H1 (cell line): ENCODE data around the gene TMEM178B. TPM values are rescaled to one million over a fixed set of nuclear protein-coding genes. Genes with fewer than 3 reads are reported as not detected.

ENCODE experiments used
- CTCF ChIA-PET: fragments of 300-600 bp; sonication (Branson Sonifier 250); formaldehyde crosslinking; loops from one replicate; lab custom pipeline; 2021; ENCODE audit not compliant: partially characterized antibody; lab: Charles Lee
- POLR2A ChIA-PET: fragments of 300-600 bp; sonication (Branson Sonifier 250); formaldehyde crosslinking; loops from one replicate; lab custom pipeline; 2021; ENCODE audit warnings: inconsistent platforms; ENCODE audit not compliant: partially characterized antibody; lab: Charles Lee
- DNase-seq, 2 experiments: peaks; one replicate each; pipeline versions ENCODE4 v3.0.0 to v3.0.0-alpha.2; 2010 to 2022; ENCODE audit warnings: low spot score in 2 of 2, low read depth in 1 of 2, mixed read lengths in 1 of 2
- FAIRE-seq: peaks from 2 replicates; lab custom pipeline; 2011; peaks lifted over from hg19 to GRCh38; lab: Jason Lieb, UNC
- H2AFZ ChIP-seq: 2 replicates; pipeline ENCODE4 v1.8.1; 2012; ENCODE audit warnings: low read length, inconsistent platforms
- H2AK5ac ChIP-seq: 2 replicates; pipeline ENCODE4 v1.6.1; 2013; ENCODE audit warnings: low read depth, low read length
- H2BK120ac ChIP-seq: replicated peaks from 2 replicates; pipeline ENCODE3; 2013; ENCODE audit warnings: low read depth, low read length, inconsistent platforms
- H2BK12ac ChIP-seq: 2 replicates; pipeline ENCODE4 v1.6.1; 2013; ENCODE audit warnings: low read depth, low read length
- H2BK15ac ChIP-seq: 2 replicates; pipeline ENCODE4 v1.6.1; 2013; ENCODE audit warnings: low read length
- H2BK20ac ChIP-seq: 2 replicates; pipeline ENCODE4 v1.6.1; 2013; ENCODE audit warnings: low read length
- H2BK5ac ChIP-seq: 2 replicates; pipeline ENCODE4 v1.6.1; 2013; ENCODE audit warnings: low read depth, low read length
- H3K14ac ChIP-seq: 2 replicates; pipeline ENCODE4 v1.6.1; 2013; ENCODE audit warnings: inconsistent platforms; ENCODE audit not compliant: insufficient read length
- H3K18ac ChIP-seq: 2 replicates; pipeline ENCODE4 v1.6.1; 2013; ENCODE audit warnings: low read length; ENCODE audit errors: extremely low read depth
- H3K23ac ChIP-seq: 2 replicates; pipeline ENCODE4 v1.6.1; 2013; ENCODE audit warnings: inconsistent platforms; ENCODE audit not compliant: insufficient read length
- H3K23me2 ChIP-seq: 2 replicates; pipeline ENCODE4 v1.6.1; 2013; ENCODE audit warnings: low read depth, low read length
- H3K27ac ChIP-seq: 2 replicates; pipeline ENCODE4 v1.6.1; 2011; ENCODE audit warnings: low read depth, low read length, inconsistent platforms
- H3K27me3 ChIP-seq, 4 experiments: replicated peaks in 1 of 4; 1 replicate in 1 of 4; 2 replicates in 3 of 4; pipeline versions ENCODE4 v1.6.1 to v1.8.1; 2011 to 2013; ENCODE audit warnings: low read length in 3 of 4, mild to moderate bottlenecking in 3 of 4, inconsistent platforms in 2 of 4, mixed read lengths in 2 of 4, moderate library complexity in 1 of 4; ENCODE audit not compliant: control insufficient read depth in 3 of 4, insufficient read depth in 3 of 4; ENCODE audit errors: extremely low read depth in 1 of 4
- H3K36me3 ChIP-seq, 4 experiments: 2 replicates each; pipeline versions ENCODE4 v1.6.1 to v1.8.1; 2011 to 2013; ENCODE audit warnings: mild to moderate bottlenecking in 4 of 4, low read length in 3 of 4, moderate library complexity in 2 of 4, control low read depth in 1 of 4, inconsistent platforms in 1 of 4; ENCODE audit not compliant: insufficient read depth in 4 of 4, control insufficient read depth in 2 of 4
- H3K4ac ChIP-seq: replicated peaks from 2 replicates; pipeline ENCODE3; 2013; ENCODE audit warnings: low read length, low read depth, mixed read lengths, inconsistent platforms; ENCODE audit not compliant: insufficient read length
- H3K4me1 ChIP-seq, 4 experiments: replicated peaks in 1 of 4; 1 replicate in 1 of 4; 2 replicates in 3 of 4; pipeline versions ENCODE4 v1.6.1 to v1.8.1; 2011 to 2013; ENCODE audit warnings: low read length in 3 of 4, inconsistent platforms in 2 of 4, mixed read lengths in 1 of 4; ENCODE audit not compliant: insufficient read depth in 4 of 4, control insufficient read depth in 3 of 4
- H3K4me2 ChIP-seq, 2 experiments: 2 replicates each; pipeline versions ENCODE4 v1.6.1 to v1.8.1; 2011 to 2013; ENCODE audit warnings: low read depth in 2 of 2, low read length in 2 of 2, control low read depth in 1 of 2, inconsistent platforms in 1 of 2, mild to moderate bottlenecking in 1 of 2; ENCODE audit not compliant: insufficient read depth in 1 of 2
- H3K4me3 ChIP-seq, 4 experiments: fragments of 200-600, 300-600 bp in 1 of 4; sonication (generic), shearing (Covaris generic), sonication (Bioruptor Twin) in 1 of 4; 2 replicates each; pipeline versions ENCODE4 v1.5.1 to v1.8.1; 2011 to 2016; ENCODE audit warnings: low read length in 4 of 4, low read depth in 3 of 4, control low read depth in 2 of 4, inconsistent platforms in 2 of 4, mild to moderate bottlenecking in 2 of 4, mixed read lengths in 1 of 4, moderate library complexity in 1 of 4; ENCODE audit not compliant: insufficient read depth in 2 of 4; ENCODE audit errors: extremely low read depth in 1 of 4
- H3K56ac ChIP-seq: replicated peaks from 2 replicates; pipeline ENCODE3; 2013; ENCODE audit warnings: low read depth, mild to moderate bottlenecking, mixed read lengths, low read length, inconsistent platforms; ENCODE audit not compliant: insufficient read length
- H3K79me1 ChIP-seq: 2 replicates; pipeline ENCODE4 v1.6.1; 2013; ENCODE audit warnings: low read depth, low read length, control low read depth
- H3K79me2 ChIP-seq, 2 experiments: 2 replicates each; pipeline versions ENCODE4 v1.6.1 to v1.8.1; 2012 to 2013; ENCODE audit warnings: low read length in 2 of 2, mild to moderate bottlenecking in 2 of 2, inconsistent platforms in 1 of 2; ENCODE audit not compliant: insufficient read depth in 2 of 2, control insufficient read depth in 1 of 2
- H3K9ac ChIP-seq, 4 experiments: replicated peaks in 1 of 4; 1 replicate in 1 of 4; 2 replicates in 3 of 4; pipeline versions ENCODE4 v1.6.1 to v1.8.1; 2011 to 2013; ENCODE audit warnings: low read depth in 3 of 4, low read length in 3 of 4, control low read depth in 2 of 4, mild to moderate bottlenecking in 2 of 4, moderate library complexity in 2 of 4, inconsistent platforms in 1 of 4; ENCODE audit errors: extremely low read depth in 1 of 4
- H3K9me3 ChIP-seq, 2 experiments: 2 replicates each; pipeline versions ENCODE4 v1.6.1 to v1.8.1; 2012 to 2013; ENCODE audit warnings: mild to moderate bottlenecking in 2 of 2, moderate library complexity in 2 of 2, control low read depth in 1 of 2, inconsistent platforms in 1 of 2, low read depth in 1 of 2, low read length in 1 of 2, mixed read lengths in 1 of 2; ENCODE audit not compliant: insufficient read depth in 2 of 2
- H4K20me1 ChIP-seq, 2 experiments: replicated peaks in 1 of 2; 2 replicates each; pipeline versions ENCODE3 to v1.8.1; 2011 to 2013; ENCODE audit warnings: inconsistent platforms in 2 of 2, low read length in 2 of 2, mild to moderate bottlenecking in 1 of 2; ENCODE audit not compliant: insufficient read depth in 2 of 2, control insufficient read depth in 1 of 2
- H4K5ac ChIP-seq: 2 replicates; pipeline ENCODE4 v1.6.1; 2013; ENCODE audit warnings: low read length, low read depth, mixed read lengths, inconsistent platforms; ENCODE audit not compliant: insufficient read length
- H4K8ac ChIP-seq: 2 replicates; pipeline ENCODE4 v1.8.0; 2013; ENCODE audit warnings: mild to moderate bottlenecking, moderate library complexity, low read length, inconsistent platforms; ENCODE audit not compliant: insufficient read depth; ENCODE audit errors: extremely low read depth
- H4K91ac ChIP-seq: replicated peaks from 2 replicates; pipeline ENCODE3; 2013; ENCODE audit warnings: low read length, mixed read lengths, inconsistent platforms; ENCODE audit not compliant: insufficient read length
- CTCF ChIP-seq, 3 experiments: IDR thresholded peaks; 1 replicate in 2 of 3; 2 replicates in 1 of 3; pipeline versions ENCODE4 v1.5.1 to v1.6.1; 2011; ENCODE audit warnings: low read length in 3 of 3, mild to moderate bottlenecking in 3 of 3, inconsistent platforms in 2 of 3, low read depth in 1 of 3, moderate library complexity in 1 of 3; ENCODE audit not compliant: insufficient read depth in 1 of 3; ENCODE audit errors: control extremely low read depth in 1 of 3
- PHF8 ChIP-seq: fragments of 200-600 bp; sonication (generic); conservative IDR thresholded peaks from 2 replicates; pipeline ENCODE4 v1.7.1; 2012; ENCODE audit warnings: low read depth, mild to moderate bottlenecking, inconsistent platforms, low read length, moderate library complexity
- POLR2A ChIP-seq, 2 experiments: IDR thresholded peaks; 1 replicate in 1 of 2; 2 replicates in 1 of 2; pipeline ENCODE4 v1.6.1; 2011; ENCODE audit warnings: low read depth in 2 of 2, low read length in 2 of 2, mild to moderate bottlenecking in 2 of 2; ENCODE audit errors: control extremely low read depth in 1 of 2
- SIRT6 ChIP-seq: IDR thresholded peaks from one replicate; pipeline ENCODE4 v1.7.1; 2012; ENCODE audit warnings: low read length, inconsistent platforms
- SIX5 ChIP-seq: IDR thresholded peaks from 2 replicates; pipeline ENCODE4 v1.6.1; 2011; ENCODE audit warnings: mild to moderate bottlenecking, low read depth, low read length
- SRF ChIP-seq: IDR thresholded peaks from 2 replicates; pipeline ENCODE4 v1.6.1; 2011; ENCODE audit warnings: mild to moderate bottlenecking, low read depth, low read length, moderate library complexity
- TAF7 ChIP-seq: optimal IDR thresholded peaks from 2 replicates; pipeline ENCODE3; 2011; ENCODE audit warnings: low read depth, mild to moderate bottlenecking, inconsistent platforms, low read length, moderate library complexity, borderline replicate concordance
- WGBS, 2 experiments: shearing (Covaris generic) in 1 of 2; methylation state at CpG; one replicate each; pipeline versions ENCODE4 v1.1.6 to v1.1.7; 2013 to 2015; ENCODE audit warnings: low lambda C conversion rate in 2 of 2, mixed read lengths in 2 of 2, inconsistent platforms in 1 of 2, low coverage in 1 of 2, missing lambda C conversion rate in 1 of 2; ENCODE audit not compliant: insufficient replicate concordance in 2 of 2, insufficient coverage in 1 of 2, insufficient read length in 1 of 2; ENCODE audit errors: extremely low coverage in 1 of 2, missing lambda C conversion rate in 1 of 2; 5-methylcytosine and 5-hydroxymethylcytosine counted together
- polyA plus RNA-seq, 7 experiments: library from polyadenylated mRNA; depleted of rRNA in 3 of 7; stranded (reverse) in 5 of 7; unstranded in 2 of 7; fragments of >200 nt in 5 of 7; fragments of 200-250 nt in 2 of 7; gene quantifications; 1 replicate in 5 of 7; 2 replicates in 1 of 7; 4 replicates in 1 of 7; pipeline versions ENCODE4 v1.2.1 to v1.2.3, GENCODE V29; 2011 to 2013; ENCODE audit warnings: missing spikeins in 2 of 7, mixed read lengths in 2 of 7
- total RNA-seq: library from RNA; stranded (reverse); fragmentation: NEBNext Ultra II Directional; extraction: Animal tissue kit (Norgen Biotek cat#: 25700); gene quantifications from 2 replicates; pipeline ENCODE4 v1.2.1, GENCODE V29; 2021

The TMEM178B gene
- total and polyA plus RNA-seq, 2 of the 8 experiments (the other 6 are each of a cell fraction or from before 2014, with no cell fraction given) = 5.3 to 18.1 TPM

DNA sequence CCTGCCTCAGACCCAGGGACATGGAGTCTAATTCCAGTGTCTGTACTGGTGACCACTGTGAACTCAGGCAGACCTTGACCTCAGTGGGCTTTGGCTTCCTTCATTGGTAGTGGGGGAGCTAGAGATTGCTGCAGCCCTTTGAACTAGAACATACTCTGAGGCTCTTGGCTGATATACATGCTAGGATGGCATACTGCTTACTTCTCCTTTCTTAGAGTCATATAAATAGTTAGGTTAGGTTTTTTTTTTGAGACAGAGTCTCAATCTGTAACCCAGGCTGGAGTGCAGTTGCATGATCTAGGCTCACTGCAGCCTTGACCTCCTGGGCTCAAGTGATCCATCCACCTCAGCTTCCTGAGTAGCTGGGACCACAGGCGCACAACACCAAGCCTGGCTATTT, 49.7 kb downstream of the TMEM178B start:
- Histone ChIP-seq H2BK15ac (peak overlapping the region; percentile 13; the same call in 1 of the 2 replicates), H3K18ac (no peak overlapping the region), H3K4me2 (no peak overlapping the region), H3K9me3 (no peaks in the 10 kb centered on the region), H3K27me3 (no peaks in the 10 kb centered on the region), H4K5ac (no peak overlapping the region), H2BK12ac (no peak overlapping the region), H3K36me3 (no peaks in the 10 kb centered on the region), H2AK5ac (no peak overlapping the region), H4K20me1 (peaks cover 0 to 2% of the 10 kb centered on the region in 2 experiments), H2BK5ac (no peak overlapping the region), H4K91ac (no peak overlapping the region), H3K14ac (no peak overlapping the region), H3K23me2 (peaks cover 4% of the 10 kb centered on the region; the same call in 1 of the 2 replicates), H2BK20ac (no peak overlapping the region), H3K23ac (no peak overlapping the region), H3K4me3 (no peak overlapping the region), H3K4ac (no peak overlapping the region), H3K27ac (no peak overlapping the region), H2BK120ac (no peak overlapping the region), H3K9ac (no peak overlapping the region), H3K79me2 (peaks cover 0 to 18% of the 10 kb centered on the region in 2 experiments; a peak in 3 of 4 replicates), H4K8ac (no peak overlapping the region), H3K56ac (no peak overlapping the region), H3K79me1 (no peaks in the 10 kb centered on the region; the same call in 1 of the 2 replicates), H3K4me1 (peaks cover 1 to 9% (median 3%) of the 10 kb centered on the region in 4 experiments; a peak in 5 of 7 replicates), H2AFZ (no peak overlapping the region)
- 100% methylated on average over 1 of the region's 1 CpG; no CpG with 5 or more reads in 1 of the 2 experiments for WGBS, 2 experiments
- TF ChIP-seq TAF7 (no peak), SIX5 (no peak), SRF (no peak), SIRT6 (no peak), PHF8 (no peak), POLR2A (IDR thresholded peaks at IDR 0.05; ENCODE audit: control extremely low read depth in 1 of 2, low read depth in 2 of 2, low read length in 2 of 2) (no peak), CTCF (IDR thresholded peaks at IDR 0.05; ENCODE audit: control extremely low read depth in 1 of 3, insufficient read depth in 1 of 3, low read depth in 1 of 3, low read length in 3 of 3) (no peak)
- ChIA-PET CTCF (interaction anchor here (0.7 kb wide), 1 partner anchor 326 kb away, joined by 3 read pairs; no protein-coding TSS in a partner anchor), POLR2A (no interaction called here)
- no peak for FAIRE-seq
- DNase-seq = no peak
